Activated T-cell treated with anti-CD3 and anti-CD28 coated beads, Interleukin-2, amount 50 U/mL, for 72 hours (primary cell): Measurements from ENCODE around the gene CCL23. TPM values are rescaled to one million over a fixed set of nuclear protein-coding genes. Genes with fewer than 3 reads are reported as not detected.
A peak's percentile ranks its signal among the peaks of the same experiment; 100 is the strongest.

Source experiments
- ATAC-seq, 2 donors: fragments of 150-1000 bp; cut with Tn5 transposase; replicated peaks in 1 of 2; 2 replicates each; pipeline ENCODE4 v1.10.0; 2021; ENCODE audit warnings: moderate library complexity in 2 of 2, mild to moderate bottlenecking in 1 of 2
- DNase-seq, 2 donors: peaks; one replicate each; pipeline ENCODE4 v3.0.0; 2021 to 2022; ENCODE audit warnings: mixed read lengths in 1 of 2
- H3K27ac Mint-ChIP-seq: one replicate; pipeline ENCODE4 v1.8.0; 2022; ENCODE audit warnings: mild to moderate bottlenecking, moderate library complexity, mixed read lengths
- H3K27me3 Mint-ChIP-seq: one replicate; pipeline ENCODE4 v1.8.0; 2022; ENCODE audit warnings: low read depth, mixed read lengths
- H3K36me3 Mint-ChIP-seq, 2 donors: one replicate each; pipeline ENCODE4 v1.8.0; 2022; ENCODE audit warnings: mixed read lengths in 2 of 2, mild to moderate bottlenecking in 1 of 2; ENCODE audit not compliant: insufficient read depth in 2 of 2
- H3K4me1 Mint-ChIP-seq: one replicate; pipeline ENCODE4 v1.8.0; 2022; ENCODE audit warnings: low read depth, mixed read lengths
- H3K4me3 Mint-ChIP-seq, 2 donors: one replicate each; pipeline ENCODE4 v1.8.0; 2022; ENCODE audit warnings: mild to moderate bottlenecking in 2 of 2, mixed read lengths in 2 of 2, moderate library complexity in 2 of 2
- H3K9me3 Mint-ChIP-seq, 2 donors: one replicate each; pipeline ENCODE4 v1.8.0; 2022; ENCODE audit warnings: mixed read lengths in 2 of 2
- total RNA-seq, 2 donors: library from RNA; stranded (reverse); gene quantifications; one replicate each; pipeline ENCODE4 v1.2.3, GENCODE V29; 2022

CCL23 gene, protein sequence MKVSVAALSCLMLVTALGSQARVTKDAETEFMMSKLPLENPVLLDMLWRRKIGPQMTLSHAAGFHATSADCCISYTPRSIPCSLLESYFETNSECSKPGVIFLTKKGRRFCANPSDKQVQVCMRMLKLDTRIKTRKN
- not detected for total RNA-seq

DNA sequence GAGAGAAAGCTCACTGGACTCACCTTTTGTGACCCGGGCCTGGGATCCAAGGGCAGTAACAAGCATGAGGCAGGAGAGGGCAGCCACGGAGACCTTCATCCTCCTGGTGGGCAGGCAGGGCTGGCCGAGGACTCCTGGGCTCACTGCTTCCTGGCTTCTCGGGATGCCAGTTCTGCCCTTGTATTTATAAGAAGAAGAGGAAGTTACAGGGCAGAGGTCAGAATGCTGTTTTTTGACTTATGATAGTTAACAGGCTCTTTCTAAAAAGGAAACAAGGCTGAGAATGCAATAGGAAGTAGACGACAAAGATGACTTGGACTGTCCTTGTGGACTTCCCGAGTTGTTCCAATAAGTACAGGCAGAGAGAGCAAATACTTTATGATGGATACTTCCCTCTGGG lies at the start of gene CCL23:
TSS of gene CCL23 (minus strand) at position 174 of the 400 bp plus-strand sequence. CDS start at position 99, 75 bp downstream.
- peaks cover 56% of the 10 kb centered on the region for H3K27me3 Mint-ChIP-seq
- no peak within 1 kb of the TSS for H3K27ac Mint-ChIP-seq
- H3K9me3 Mint-ChIP-seq = no peaks in the 10 kb centered on the region
- no peak for ATAC-seq
- no peak for DNase-seq
- H3K36me3 Mint-ChIP-seq = no peaks in the 10 kb centered on the region
- no peaks in the 10 kb centered on the region for H3K4me1 Mint-ChIP-seq
- no peak within 1 kb of the TSS for H3K4me3 Mint-ChIP-seq

DNA sequence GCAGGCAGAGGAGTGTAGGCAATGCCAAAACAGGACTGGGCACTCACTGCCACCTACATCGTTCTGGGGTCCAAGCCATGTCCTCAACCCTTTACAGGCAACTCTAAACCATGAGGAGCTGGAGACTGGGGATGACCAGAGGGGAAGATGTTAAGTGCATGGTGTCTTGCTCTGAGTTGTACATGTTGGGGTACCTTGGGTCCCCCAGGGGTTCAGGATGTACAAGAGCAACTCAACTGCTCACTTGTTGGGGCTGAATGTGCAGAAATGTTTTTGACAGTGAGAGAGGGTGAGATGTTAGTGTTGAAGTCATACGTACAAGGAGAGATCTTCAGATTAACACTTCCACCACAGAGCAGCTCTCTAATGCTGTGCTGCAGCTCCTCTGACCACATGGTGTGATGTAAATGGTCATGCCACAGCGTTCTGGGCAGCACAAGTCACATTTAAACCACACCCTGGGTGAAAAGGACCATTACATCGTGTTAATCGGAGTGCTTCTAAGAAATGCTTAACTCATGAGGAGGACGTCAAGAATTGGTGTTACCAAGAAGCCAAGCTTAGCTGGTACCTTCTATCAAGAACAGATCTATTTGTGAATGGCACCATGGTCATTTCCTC lies 48.7 kb upstream of the CCL23 start:
- peak overlapping the region; percentile 38 for H3K27ac Mint-ChIP-seq
- DNase-seq = peak in 1 of 2 donors; percentile 42
- no peaks in the 10 kb centered on the region for H3K4me1 Mint-ChIP-seq

DNA sequence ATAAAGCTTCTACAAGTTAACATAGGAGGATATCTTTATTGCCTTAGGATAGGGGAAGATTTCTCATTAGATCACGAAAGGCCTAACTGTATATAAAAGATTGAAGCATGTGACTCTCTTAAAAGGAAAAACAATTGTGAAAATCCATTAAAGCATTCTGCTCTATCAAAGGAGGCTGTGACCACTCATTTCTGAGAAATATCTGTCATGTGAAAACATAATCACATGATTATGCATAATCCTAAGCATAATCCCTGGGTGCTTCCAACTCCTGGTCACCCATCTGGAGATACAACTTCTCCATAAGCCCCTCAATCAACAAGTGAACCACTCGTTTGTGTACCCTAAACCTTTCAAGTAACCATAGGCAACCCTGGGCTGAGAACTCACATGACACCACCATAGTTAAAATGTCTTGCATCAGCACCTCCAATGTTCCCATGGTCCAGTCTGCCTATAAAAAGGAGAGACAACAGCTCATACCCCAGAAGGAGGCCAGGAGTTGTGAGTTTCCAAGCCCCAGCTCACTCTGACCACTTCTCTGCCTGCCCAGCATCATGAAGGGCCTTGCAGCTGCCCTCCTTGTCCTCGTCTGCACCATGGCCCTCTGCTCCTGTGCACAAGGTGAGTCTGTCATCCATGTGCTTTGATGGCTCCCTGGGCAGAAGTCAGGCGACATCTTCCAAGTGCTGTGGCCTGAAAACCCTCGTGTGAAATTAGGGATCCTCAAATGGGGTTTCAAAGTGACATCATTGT lies 46.2 kb upstream of the CCL23 start, which contains the start of gene CCL18:
TSS of gene CCL18 (plus strand) at position 487 of the 756 bp plus-strand sequence. CDS start at position 558, 71 bp downstream.
- Mint-ChIP-seq H3K4me3 (no peak within 1 kb of the TSS), H3K36me3 (no peaks in the 10 kb centered on the region), H3K9me3 (no peaks in the 10 kb centered on the region), H3K27me3 (peaks cover 23% of the 10 kb centered on the region), H3K27ac (peak within 1 kb of the TSS; percentile 62), H3K4me1 (no peaks in the 10 kb centered on the region)
- DNase-seq = no peak
- ATAC-seq = no peak

More for the DNA sequence above, 48.7 kb upstream of the CCL23 start:
- H3K36me3 Mint-ChIP-seq = no peaks in the 10 kb centered on the region
- no peak overlapping the region for H3K4me3 Mint-ChIP-seq
- peak; percentile 82 to 88 for ATAC-seq
- H3K27me3 Mint-ChIP-seq = peaks cover 32% of the 10 kb centered on the region
- H3K9me3 Mint-ChIP-seq = no peaks in the 10 kb centered on the region

DNA sequence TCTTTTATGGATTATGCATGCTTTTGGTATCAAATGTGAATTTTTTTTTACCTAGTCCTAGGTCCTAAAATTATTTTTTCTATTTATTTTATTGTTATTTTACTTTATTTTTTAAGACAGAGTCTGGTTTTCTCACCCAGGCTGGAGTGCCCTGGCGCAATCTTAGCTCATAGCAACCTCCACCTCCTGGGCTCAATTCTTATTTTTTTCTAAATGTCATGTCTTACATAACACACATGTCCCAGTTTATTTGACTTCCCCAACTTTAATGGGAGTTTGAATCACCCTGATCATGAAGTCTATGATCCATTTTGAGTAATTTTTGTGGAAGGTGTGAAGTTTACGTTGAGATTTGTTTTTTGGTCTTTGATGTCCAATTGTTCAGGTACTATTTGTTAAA lies 43.0 kb upstream of the CCL23 start:
- DNase-seq = no peak
- H3K4me3 Mint-ChIP-seq = no peak overlapping the region
- H3K27ac Mint-ChIP-seq = no peak overlapping the region
- H3K36me3 Mint-ChIP-seq = no peaks in the 10 kb centered on the region
- ATAC-seq = no peak
- peaks cover 30% of the 10 kb centered on the region for H3K27me3 Mint-ChIP-seq
- H3K9me3 Mint-ChIP-seq = no peaks in the 10 kb centered on the region
- H3K4me1 Mint-ChIP-seq = peaks cover 2% of the 10 kb centered on the region

DNA sequence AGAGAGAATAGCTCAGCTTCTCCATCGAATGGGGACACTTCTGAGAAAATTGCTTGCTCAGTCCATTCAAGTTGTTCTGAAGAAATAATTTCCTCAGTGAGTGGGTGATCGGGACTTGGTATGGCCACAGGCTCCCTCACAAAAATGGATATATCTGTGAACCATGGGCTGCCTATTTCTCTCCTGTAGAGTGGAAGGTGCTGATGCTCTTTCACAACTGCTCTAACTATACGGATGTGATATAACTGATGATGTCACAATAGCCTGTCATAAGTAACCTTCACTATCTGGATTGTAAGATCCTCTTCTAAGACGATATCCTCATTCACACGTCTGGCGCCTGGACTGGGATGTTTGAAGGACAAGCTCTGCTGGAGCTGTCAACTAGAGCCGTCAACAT lies 41.6 kb upstream of the CCL23 start:
- peaks cover 7% of the 10 kb centered on the region for H3K4me1 Mint-ChIP-seq
- no peak overlapping the region for H3K27ac Mint-ChIP-seq
- H3K27me3 Mint-ChIP-seq = peaks cover 33% of the 10 kb centered on the region
- no peaks in the 10 kb centered on the region for H3K9me3 Mint-ChIP-seq
- no peak for ATAC-seq
- DNase-seq = no peak
- no peaks in the 10 kb centered on the region for H3K36me3 Mint-ChIP-seq
- no peak overlapping the region for H3K4me3 Mint-ChIP-seq

DNA sequence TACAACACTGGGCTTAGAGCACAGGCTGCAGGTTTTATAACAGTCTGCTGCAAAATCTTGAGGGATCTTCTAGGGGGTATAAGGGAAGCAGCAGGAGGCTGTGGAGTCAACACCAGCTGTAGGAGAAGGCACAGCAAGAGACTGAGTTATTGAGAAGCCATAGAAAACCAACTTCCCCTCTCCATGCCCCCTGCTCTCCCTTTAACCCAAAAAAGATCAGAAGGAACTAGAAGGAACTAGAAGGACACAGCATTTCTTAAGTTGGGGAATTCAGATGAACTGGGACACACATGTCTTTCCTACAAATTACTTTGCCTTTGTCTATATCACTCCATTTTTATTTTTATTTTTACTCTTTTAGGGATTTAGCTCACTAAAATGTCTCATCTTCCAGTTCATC lies 40.1 kb upstream of the CCL23 start:
- no peak for ATAC-seq
- no peaks in the 10 kb centered on the region for H3K36me3 Mint-ChIP-seq
- H3K27ac Mint-ChIP-seq = no peak overlapping the region
- DNase-seq = no peak
- peaks cover 28% of the 10 kb centered on the region for H3K27me3 Mint-ChIP-seq
- no peaks in the 10 kb centered on the region for H3K9me3 Mint-ChIP-seq
- peaks cover 7% of the 10 kb centered on the region for H3K4me1 Mint-ChIP-seq
- H3K4me3 Mint-ChIP-seq = no peak overlapping the region

DNA sequence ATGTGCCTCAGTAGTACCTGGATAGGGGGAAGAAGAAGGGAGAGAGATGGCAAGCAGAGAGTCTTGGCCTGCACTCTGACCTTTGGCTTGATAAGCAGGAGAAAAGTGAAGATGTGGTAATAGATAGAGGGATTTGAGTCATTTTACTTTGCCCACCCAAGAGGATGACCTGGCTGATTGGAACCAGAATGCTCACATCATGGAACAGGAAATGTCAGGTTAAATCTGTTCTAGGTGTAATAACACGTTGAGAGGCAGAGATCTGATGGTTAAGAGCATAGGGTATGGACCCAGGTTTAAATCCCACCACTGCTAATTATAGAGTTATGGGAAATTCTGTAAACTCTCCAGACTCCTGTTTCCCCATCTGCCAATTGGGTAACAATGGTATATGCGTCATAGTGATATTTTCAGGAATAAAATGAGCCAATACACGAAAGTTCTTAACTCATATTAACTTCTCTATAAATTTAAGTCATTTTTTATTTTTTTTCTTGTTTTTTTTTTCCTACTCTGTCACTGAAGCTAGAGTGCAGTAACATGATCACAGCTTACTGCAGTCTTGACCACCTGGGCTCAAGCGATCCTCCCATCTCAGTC lies 38.2 kb upstream of the CCL23 start:
- Mint-ChIP-seq H3K9me3 (peaks cover 3% of the 10 kb centered on the region in 2 donors), H3K27me3 (peaks cover 31% of the 10 kb centered on the region), H3K4me1 (peaks cover 7% of the 10 kb centered on the region), H3K4me3 (no peak overlapping the region), H3K36me3 (peaks cover 0 to 2% of the 10 kb centered on the region in 2 donors), H3K27ac (no peak overlapping the region)
- ATAC-seq (no peak), DNase-seq (no peak)

DNA sequence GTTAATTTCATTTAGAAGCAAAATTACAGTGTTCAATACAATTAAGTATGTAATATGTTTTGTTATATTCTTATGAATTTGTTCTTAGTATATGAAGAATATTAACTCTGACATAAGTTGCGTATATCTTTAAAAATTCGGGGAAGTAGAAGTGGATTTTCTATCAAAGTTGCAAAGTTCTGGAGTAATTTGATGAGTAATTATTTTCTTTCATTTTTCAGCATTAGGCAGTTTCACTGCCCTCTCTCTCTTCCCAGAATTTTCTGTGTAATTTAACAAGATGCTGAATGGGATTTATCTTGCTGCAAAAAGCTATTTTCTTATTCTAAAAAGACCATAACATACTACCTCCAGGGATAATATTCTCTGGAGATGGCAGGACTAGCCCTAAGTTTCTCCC lies 37.4 kb upstream of the CCL23 start:
- H3K27ac Mint-ChIP-seq = no peak overlapping the region
- H3K4me1 Mint-ChIP-seq = peaks cover 7% of the 10 kb centered on the region
- H3K4me3 Mint-ChIP-seq = no peak overlapping the region
- ATAC-seq (no peak), DNase-seq (no peak)
- H3K9me3 Mint-ChIP-seq = peaks cover 4 to 5% of the 10 kb centered on the region in 2 donors
- peaks cover 0 to 2% of the 10 kb centered on the region in 2 donors for H3K36me3 Mint-ChIP-seq
- peaks cover 29% of the 10 kb centered on the region for H3K27me3 Mint-ChIP-seq

DNA sequence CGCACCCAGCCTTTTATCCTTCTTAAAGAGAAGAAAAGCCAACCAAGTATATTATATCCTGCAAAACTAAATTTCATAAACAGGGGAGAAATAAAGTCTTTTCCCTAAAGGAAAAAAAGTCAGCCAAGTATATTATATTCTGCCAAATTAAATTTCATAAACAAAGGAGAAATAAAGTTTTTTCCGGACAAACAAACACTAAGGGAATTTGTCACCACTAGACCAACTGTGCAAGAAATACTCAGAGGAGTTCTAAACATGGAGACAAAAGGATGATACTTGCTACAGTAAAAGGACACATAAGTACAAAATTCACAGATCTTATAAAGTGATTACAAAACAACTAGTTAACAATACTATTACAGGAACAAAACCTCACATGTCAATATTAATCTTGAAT lies 31.9 kb upstream of the CCL23 start:
- H3K4me1 Mint-ChIP-seq = no peaks in the 10 kb centered on the region
- peaks cover 15% of the 10 kb centered on the region for H3K27me3 Mint-ChIP-seq
- ATAC-seq (no peak), DNase-seq (no peak)
- H3K4me3 Mint-ChIP-seq = no peak overlapping the region
- peaks cover 12 to 14% of the 10 kb centered on the region in 2 donors for H3K36me3 Mint-ChIP-seq
- peaks cover 14 to 15% of the 10 kb centered on the region in 2 donors for H3K9me3 Mint-ChIP-seq
- H3K27ac Mint-ChIP-seq = no peak overlapping the region

DNA sequence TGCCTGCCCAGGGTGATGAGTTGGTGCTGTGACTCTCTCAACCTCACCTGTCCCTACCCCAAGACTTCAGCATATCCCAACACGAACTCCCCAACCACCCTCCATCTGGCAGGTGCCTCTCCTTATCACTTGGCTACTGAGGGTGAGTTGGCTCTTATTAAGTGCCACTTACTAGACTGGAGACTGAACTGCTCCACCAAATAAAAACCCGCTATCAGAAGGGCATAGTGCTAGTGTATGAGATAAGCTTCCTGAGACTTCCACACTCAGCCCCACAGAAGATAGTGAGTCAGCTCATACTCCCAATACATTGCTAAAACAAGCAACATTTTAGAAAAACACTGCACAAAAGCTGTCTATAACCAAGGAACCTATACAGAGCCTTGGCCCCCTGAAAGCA lies 30.3 kb upstream of the CCL23 start:
- H3K9me3 Mint-ChIP-seq = peaks cover 14 to 15% of the 10 kb centered on the region in 2 donors
- H3K36me3 Mint-ChIP-seq = peaks cover 12 to 14% of the 10 kb centered on the region in 2 donors
- ATAC-seq (no peak), DNase-seq (no peak)
- H3K27ac Mint-ChIP-seq = no peak overlapping the region
- H3K4me1 Mint-ChIP-seq = no peaks in the 10 kb centered on the region
- peaks cover 23% of the 10 kb centered on the region for H3K27me3 Mint-ChIP-seq
- H3K4me3 Mint-ChIP-seq = no peak overlapping the region

DNA sequence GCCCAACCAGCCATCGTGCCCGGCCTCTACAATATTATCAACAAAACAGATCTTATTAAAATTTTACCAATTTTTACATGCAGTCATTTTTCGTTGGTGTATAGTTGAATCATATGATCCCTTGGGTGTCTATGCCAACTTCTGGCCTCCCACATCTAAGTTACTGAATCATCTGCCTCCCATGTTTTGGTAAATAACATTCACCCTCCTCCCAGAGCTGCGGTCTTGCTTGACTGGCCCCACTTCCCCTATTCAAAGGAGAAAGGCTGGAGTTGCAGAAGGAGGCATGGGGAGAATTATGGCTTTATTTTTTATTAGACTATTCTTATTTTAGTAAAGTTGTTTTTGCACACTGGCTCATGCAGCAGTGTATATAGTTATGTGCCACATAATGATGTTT lies 18.5 kb upstream of the CCL23 start:
- no peak overlapping the region for H3K4me3 Mint-ChIP-seq
- H3K27me3 Mint-ChIP-seq = peaks cover 21% of the 10 kb centered on the region
- no peak overlapping the region for H3K27ac Mint-ChIP-seq

DNA sequence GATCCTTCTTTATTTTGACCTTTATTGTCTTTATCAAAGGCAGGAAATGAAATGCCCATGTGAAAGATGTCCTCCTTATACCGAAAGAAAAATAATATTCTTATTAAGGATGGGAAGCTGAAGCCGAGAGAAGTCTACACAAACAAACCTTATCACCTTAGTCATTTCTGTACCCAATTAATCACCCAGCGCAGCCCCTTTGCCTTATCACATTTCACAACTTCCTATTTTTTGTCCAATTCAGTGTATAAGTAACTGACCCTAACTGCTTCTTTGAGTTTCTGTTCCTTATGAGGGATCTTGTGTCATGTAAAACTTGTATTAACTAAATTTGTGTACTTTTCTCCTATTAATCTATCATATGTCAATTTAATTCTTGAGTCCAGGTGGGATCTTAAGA lies 16.4 kb upstream of the CCL23 start:
- H3K27ac Mint-ChIP-seq = no peak overlapping the region
- H3K4me1 Mint-ChIP-seq = no peaks in the 10 kb centered on the region
- no peak for ATAC-seq
- no peak overlapping the region for H3K4me3 Mint-ChIP-seq
- peaks cover 42% of the 10 kb centered on the region for H3K27me3 Mint-ChIP-seq
- DNase-seq = no peak
- peaks cover 0 to 2% of the 10 kb centered on the region in 2 donors for H3K9me3 Mint-ChIP-seq
- no peaks in the 10 kb centered on the region for H3K36me3 Mint-ChIP-seq

More for the DNA sequence above, 18.5 kb upstream of the CCL23 start:
- ATAC-seq (no peak), DNase-seq (no peak)
- Mint-ChIP-seq H3K36me3 (no peaks in the 10 kb centered on the region), H3K4me1 (no peaks in the 10 kb centered on the region), H3K9me3 (no peaks in the 10 kb centered on the region)

DNA sequence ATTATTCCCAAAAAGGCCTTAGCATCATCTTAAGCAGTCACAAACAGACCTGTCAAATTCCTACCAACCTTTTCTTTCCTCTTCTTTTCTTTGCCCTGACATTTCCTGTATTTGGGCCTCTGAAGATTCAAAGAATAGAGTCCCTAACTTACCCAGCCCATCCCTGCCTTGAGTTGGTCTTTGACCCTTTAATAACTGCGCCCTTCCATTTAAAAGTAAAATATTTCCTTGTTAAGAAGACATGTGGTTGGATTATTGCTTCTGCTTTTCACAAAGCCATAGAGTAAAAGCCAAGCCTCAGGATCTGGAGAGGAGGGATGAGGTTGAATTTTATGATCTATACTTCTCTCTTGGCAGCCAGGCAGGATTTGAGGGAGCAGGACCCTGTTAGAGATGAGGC lies 13.2 kb upstream of the CCL23 start:
- Mint-ChIP-seq H3K9me3 (peaks cover 0 to 2% of the 10 kb centered on the region in 2 donors), H3K27ac (no peak overlapping the region), H3K27me3 (peaks cover 50% of the 10 kb centered on the region), H3K4me1 (no peaks in the 10 kb centered on the region), H3K4me3 (no peak overlapping the region), H3K36me3 (no peaks in the 10 kb centered on the region)
- no peak for DNase-seq
- no peak for ATAC-seq
